ENCODE data around the gene HTT.

DNA sequence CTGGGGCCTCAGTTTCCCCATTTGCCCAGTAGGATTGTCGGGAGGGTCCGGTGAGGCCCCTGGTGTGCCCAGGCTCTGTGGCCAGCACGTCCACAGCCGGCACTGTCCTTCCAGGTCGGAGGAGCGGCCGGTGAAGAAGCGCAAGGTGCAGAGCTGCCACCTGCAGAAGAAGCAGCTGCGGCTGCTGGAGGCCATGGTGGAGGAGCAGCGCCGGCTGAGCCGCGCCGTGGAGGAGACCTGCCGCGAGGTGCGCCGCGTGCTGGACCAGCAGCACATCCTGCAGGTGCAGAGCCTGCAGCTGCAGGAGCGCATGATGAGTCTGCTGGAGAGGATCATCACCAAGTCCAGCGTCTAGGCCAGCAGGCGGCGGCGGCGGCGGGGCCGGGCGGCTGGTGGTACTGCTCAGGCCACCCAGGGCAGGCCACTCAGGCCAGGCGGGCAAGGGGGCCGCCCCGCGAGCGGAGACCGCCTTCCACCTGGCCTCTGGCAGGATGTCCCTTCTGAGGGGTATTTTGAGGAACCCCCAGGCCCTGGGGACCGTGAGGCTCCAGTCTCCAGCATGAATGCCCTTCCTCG lies 181.2 kb downstream of the HTT start:
- TF ChIP-seq POLR2A (IDR thresholded peaks at IDR 0.05; ENCODE audit: low read length) (no peak), GATA1 (IDR thresholded peaks at IDR 0.05; ENCODE audit: low read depth, low read length) (no peak)
